Thyroid gland (tissue), 4 donors: ENCODE data around the gene POPDC2.

Source experiments
- POLR2A ChIP-seq, 2 donors: fragments of 450-650 bp; IDR thresholded peaks; one replicate each; pipeline ENCODE4 v1.6.1; 2017; ENCODE audit warnings: antibody characterized with exemption in 2 of 2, mild to moderate bottlenecking in 2 of 2, moderate library complexity in 1 of 2
- TF ChIP-seq, protein P1 (sequence below), 6 experiments: fragments of 200-600 bp in 3 of 6; fragments of 450-650 bp in 3 of 6; sonication (generic) in 3 of 6; IDR thresholded peaks; one replicate each; pipeline ENCODE4 v1.5.1; 2016 to 2019; ENCODE audit warnings: antibody characterized with exemption in 6 of 6, mild to moderate bottlenecking in 2 of 6, inconsistent platforms in 1 of 6, moderate library complexity in 1 of 6

DNA sequence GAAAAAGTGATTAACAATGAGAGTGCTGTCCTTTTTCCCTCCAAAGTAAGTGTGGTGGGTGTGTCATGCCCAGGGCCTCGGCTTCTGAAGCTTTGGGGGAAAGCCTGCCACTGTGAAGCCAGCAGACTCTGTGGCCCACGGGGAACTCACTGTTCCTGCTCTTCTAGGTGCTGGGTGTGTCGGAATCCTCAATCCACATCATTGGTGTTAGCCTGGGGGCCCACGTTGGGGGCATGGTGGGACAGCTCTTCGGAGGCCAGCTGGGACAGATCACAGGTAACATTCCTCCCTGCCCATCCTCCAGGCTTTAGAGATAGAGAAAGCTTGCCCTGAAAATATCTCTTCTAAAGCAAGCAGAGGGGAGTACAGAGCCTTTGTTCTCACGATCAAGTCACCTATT lies 51.1 kb downstream of the POPDC2 start:
- TF ChIP-seq, protein P1, sequence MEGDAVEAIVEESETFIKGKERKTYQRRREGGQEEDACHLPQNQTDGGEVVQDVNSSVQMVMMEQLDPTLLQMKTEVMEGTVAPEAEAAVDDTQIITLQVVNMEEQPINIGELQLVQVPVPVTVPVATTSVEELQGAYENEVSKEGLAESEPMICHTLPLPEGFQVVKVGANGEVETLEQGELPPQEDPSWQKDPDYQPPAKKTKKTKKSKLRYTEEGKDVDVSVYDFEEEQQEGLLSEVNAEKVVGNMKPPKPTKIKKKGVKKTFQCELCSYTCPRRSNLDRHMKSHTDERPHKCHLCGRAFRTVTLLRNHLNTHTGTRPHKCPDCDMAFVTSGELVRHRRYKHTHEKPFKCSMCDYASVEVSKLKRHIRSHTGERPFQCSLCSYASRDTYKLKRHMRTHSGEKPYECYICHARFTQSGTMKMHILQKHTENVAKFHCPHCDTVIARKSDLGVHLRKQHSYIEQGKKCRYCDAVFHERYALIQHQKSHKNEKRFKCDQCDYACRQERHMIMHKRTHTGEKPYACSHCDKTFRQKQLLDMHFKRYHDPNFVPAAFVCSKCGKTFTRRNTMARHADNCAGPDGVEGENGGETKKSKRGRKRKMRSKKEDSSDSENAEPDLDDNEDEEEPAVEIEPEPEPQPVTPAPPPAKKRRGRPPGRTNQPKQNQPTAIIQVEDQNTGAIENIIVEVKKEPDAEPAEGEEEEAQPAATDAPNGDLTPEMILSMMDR (IDR thresholded peaks at IDR 0.05) = no peak
- no peak for TF ChIP-seq POLR2A (IDR thresholded peaks at IDR 0.05)
